Ovary (tissue), 9 donors: ENCODE results near the gene CDK5RAP3. TPM values are rescaled to one million over a fixed set of nuclear protein-coding genes. Genes with fewer than 3 reads are reported as not detected.

Experiments used
- DNase-seq, 5 donors: peaks; one replicate each; pipeline ENCODE4 v3.0.0-alpha.2; 2019 to 2020
- H3K27ac ChIP-seq, 2 donors: fragments of 200-600 bp; one replicate each; pipeline versions ENCODE4 v1.5.1 to v1.8.0; 2019 to 2022
- H3K27me3 ChIP-seq: fragments of 200-600 bp; one replicate; pipeline ENCODE4 v1.8.0; 2022
- H3K36me3 ChIP-seq: fragments of 200-600 bp; sonication (generic); one replicate; pipeline ENCODE4 v1.5.1; 2019
- H3K4me1 ChIP-seq: one replicate; pipeline ENCODE4 v1.8.1; 2013; ENCODE audit warnings: mild to moderate bottlenecking, moderate library complexity; ENCODE audit not compliant: insufficient read depth
- H3K4me3 ChIP-seq: fragments of 200-600 bp; sonication (generic); one replicate; pipeline ENCODE4 v1.5.1; 2017
- H3K9me3 ChIP-seq, 2 donors: fragments of 200-600 bp in 1 of 2; sonication (generic) in 1 of 2; one replicate each; pipeline versions ENCODE4 v1.5.1 to v1.8.1; 2013 to 2019; ENCODE audit warnings: mild to moderate bottlenecking in 1 of 2, moderate library complexity in 1 of 2
- CTCF ChIP-seq, 3 donors: fragments of 450-650 bp in 2 of 3; fragments of 200-600 bp in 1 of 3; IDR thresholded peaks; one replicate each; pipeline versions ENCODE4 v1.5.1 to v1.8.0; 2016 to 2022; ENCODE audit warnings: antibody characterized with exemption in 3 of 3, mild to moderate bottlenecking in 1 of 3
- EP300 ChIP-seq: sonication (generic); formaldehyde crosslinking; IDR thresholded peaks from one replicate; pipeline ENCODE4 v1.6.1; 2017; ENCODE audit warnings: antibody characterized with exemption
- POLR2A ChIP-seq: fragments of 450-650 bp; IDR thresholded peaks from one replicate; pipeline ENCODE4 v1.6.1; 2017; ENCODE audit warnings: antibody characterized with exemption, mild to moderate bottlenecking, moderate library complexity
- WGBS, 3 donors: extraction: QIAGEN DNeasy Blood & Tissue Kit in 1 of 3; methylation state at CpG; one replicate each; pipeline versions ENCODE4 v1.1.5 to v1.1.7; 2013 to 2017; 5-methylcytosine and 5-hydroxymethylcytosine counted together
- intact Hi-C, 4 donors: fragments of 100-400 bp; cut with DNase I; formaldehyde crosslinking; loops; one replicate each; pipeline versions ENCODE4 v1.11.0 to v1.15.1; 2022 to 2023
- polyA plus RNA-seq, 2 donors: library from polyadenylated mRNA; stranded (reverse); fragments of 200-250 nt in 1 of 2; fragments of 350-450 nt in 1 of 2; fragmentation: Illumina TruSeq in 1 of 2; extraction: RNeasy Lipid Tissue Mini Kit (QIAGEN cat#74804) in 1 of 2; gene quantifications; one replicate each; pipeline ENCODE4 v1.2.3, GENCODE V29; 2013 to 2014
- total RNA-seq, 7 donors: library from RNA; depleted of rRNA in 2 of 7; stranded (reverse); fragments of >200 nt in 2 of 7; fragmentation: NEBNext Ultra II Directional in 3 of 7; extraction: Animal tissue kit (Norgen Biotek cat#: 25700) in 3 of 7; gene quantifications; one replicate each; pipeline versions ENCODE4 v1.1.0 to v1.2.4, GENCODE V29; 2016 to 2023
- donor health status: DM: no; HTN: no; CAD: no; lungs with moderate emphysema.
- donor health status: DM: no; HTN: no; CAD: no.
- donor health status: Bipolar disorder and iron deficiency.
- donor health status: DM: yes; HTN: yes; CAD: no.
- donor health status: DM: no; HTN: no; CAD: no.
- donor health status: DM: yes; HTN: yes; CAD: no.

CDK5RAP3 gene
- total and polyA plus RNA-seq, 9 donors, result 125 to 197 (median 144) TPM

GRCh38 chr17:47959825-47960655 is 10.9 kb upstream of the CDK5RAP3 start:
- 68 to 73% (median 72%) methylated on average over 8 of the region's 8 CpGs for WGBS, 3 donors
- H3K36me3 ChIP-seq, result no peaks in the 10 kb centered on the region
- TF ChIP-seq EP300 (no peak), CTCF (IDR thresholded peaks at IDR 0.05) (no peak), POLR2A (no peak)
- intact Hi-C loops, result loop anchor here in 1 of 4 donors (10.0 kb wide), 2 partner anchors 55 to 115 kb away; partner anchors contain the start of gene SCRN2
- no peaks in the 10 kb centered on the region for H3K9me3 ChIP-seq
- no peaks in the 10 kb centered on the region for H3K27me3 ChIP-seq
- no peaks in the 10 kb centered on the region for H3K4me1 ChIP-seq
- no peak overlapping the region for H3K27ac ChIP-seq
- DNase-seq, result no peak
- no peak overlapping the region for H3K4me3 ChIP-seq

- intact Hi-C loops, result loop anchor here in 1 of 4 donors (10.0 kb wide), 1 partner anchor 53 kb away; no protein-coding TSS in a partner anchor
- WGBS, 3 donors, result 84 to 88% (median 87%) methylated on average over 6 of the region's 6 CpGs
- Histone ChIP-seq H3K4me1 (peaks cover 4% of the 10 kb centered on the region), H3K27me3 (no peaks in the 10 kb centered on the region), H3K36me3 (no peaks in the 10 kb centered on the region), H3K27ac (no peak overlapping the region), H3K4me3 (no peak overlapping the region), H3K9me3 (no peaks in the 10 kb centered on the region)
- TF ChIP-seq POLR2A (no peak), EP300 (no peak), CTCF (IDR thresholded peaks at IDR 0.05) (no peak)
- no peak for DNase-seq
Observed at GRCh38 chr17:47961406-47961805, 9.5 kb upstream of the CDK5RAP3 start.

- Histone ChIP-seq H3K27ac (no peak overlapping the region), H3K9me3 (no peaks in the 10 kb centered on the region), H3K36me3 (no peaks in the 10 kb centered on the region), H3K4me3 (no peak overlapping the region), H3K4me1 (peaks cover 8% of the 10 kb centered on the region), H3K27me3 (no peaks in the 10 kb centered on the region)
- TF ChIP-seq POLR2A (no peak), EP300 (no peak), CTCF (IDR thresholded peaks at IDR 0.05) (no peak)
- intact Hi-C loops, result loop anchor here in 1 of 4 donors (10.0 kb wide), 1 partner anchor 52 kb away; no protein-coding TSS in a partner anchor
- 95 to 97% (median 96%) methylated on average over 3 of the region's 3 CpGs for WGBS, 3 donors
- DNase-seq, result no peak
Observed at GRCh38 chr17:47962901-47963300, 8.0 kb upstream of the CDK5RAP3 start.

GRCh38 chr17:47964856-47965255 is 6.1 kb upstream of the CDK5RAP3 start:
- intact Hi-C loops, result loop anchor here in 1 of 4 donors (10.0 kb wide), 1 partner anchor 50 kb away; no protein-coding TSS in a partner anchor

More at GRCh38 chr17:47964856-47965255, 6.1 kb upstream of the CDK5RAP3 start:
- no peak overlapping the region for H3K27ac ChIP-seq
- no peak for DNase-seq
- no peaks in the 10 kb centered on the region for H3K36me3 ChIP-seq
- WGBS, 3 donors, result 97% methylated on average over 5 of the region's 5 CpGs
- TF ChIP-seq POLR2A, result no peak
- no peak for TF ChIP-seq CTCF (IDR thresholded peaks at IDR 0.05)
- no peak for TF ChIP-seq EP300
- H3K9me3 ChIP-seq, result no peaks in the 10 kb centered on the region
- no peak overlapping the region for H3K4me3 ChIP-seq
- peaks cover 10% of the 10 kb centered on the region for H3K4me1 ChIP-seq
- no peaks in the 10 kb centered on the region for H3K27me3 ChIP-seq
